Measurements from ENCODE around the gene TARBP2.

GRCh38 chr12:53495903-53496751, 5.0 kb upstream of the TARBP2 start:
- TF ChIP-seq EP300 (IDR thresholded peaks at IDR 0.05): no peak
- no peak for TF ChIP-seq POLR2A (IDR thresholded peaks at IDR 0.05)
- TF ChIP-seq POLR2AphosphoS5 (IDR thresholded peaks at IDR 0.05): no peak
